Stimulated activated CD4-positive, alpha-beta T cell treated with anti-CD3 and anti-CD28 coated beads, Interleukin-15, amount 100 ng/mL, for 1 hour (primary cell): Measurements from ENCODE around the gene ARL4D.
"Not testable (repeated sequence)": the region's sequence is repeated elsewhere in the genome, so short reads cannot be mapped to it uniquely, and the experiment has no call there.

Experiments used
- DNase-seq, 2 donors: peaks; one replicate each; pipeline ENCODE4 v3.0.0-alpha.2; 2020; ENCODE audit warnings: low read depth in 1 of 2, low spot score in 1 of 2

Gene ARL4D

DNA sequence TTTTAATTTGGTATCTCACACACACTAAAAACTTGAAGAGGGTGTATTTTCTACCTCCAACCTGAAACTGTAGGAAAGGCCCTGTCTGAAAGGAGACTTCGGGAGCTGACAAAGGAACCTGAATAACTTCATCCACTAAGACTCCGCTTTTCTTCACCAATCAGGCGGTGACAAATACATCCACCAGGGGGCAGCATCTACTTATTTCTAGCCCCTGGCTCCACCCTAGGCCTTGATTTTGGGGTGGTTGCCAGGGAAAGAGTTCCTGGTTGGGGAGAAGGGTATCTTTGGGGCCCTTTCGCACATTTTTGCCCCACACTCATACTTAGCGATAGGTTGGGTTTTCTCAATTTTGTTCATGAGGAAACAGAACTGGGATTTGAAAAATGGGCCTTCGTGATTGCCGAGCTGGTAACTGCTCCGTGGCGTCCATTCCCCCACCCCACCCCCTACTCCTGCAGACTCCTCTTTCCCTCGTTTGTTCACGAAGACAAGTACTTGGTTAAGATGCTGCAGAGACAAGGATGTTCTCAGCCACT is 4.8 kb upstream of the ARL4D start:
- peak; percentile 65 to 69 for DNase-seq

DNA sequence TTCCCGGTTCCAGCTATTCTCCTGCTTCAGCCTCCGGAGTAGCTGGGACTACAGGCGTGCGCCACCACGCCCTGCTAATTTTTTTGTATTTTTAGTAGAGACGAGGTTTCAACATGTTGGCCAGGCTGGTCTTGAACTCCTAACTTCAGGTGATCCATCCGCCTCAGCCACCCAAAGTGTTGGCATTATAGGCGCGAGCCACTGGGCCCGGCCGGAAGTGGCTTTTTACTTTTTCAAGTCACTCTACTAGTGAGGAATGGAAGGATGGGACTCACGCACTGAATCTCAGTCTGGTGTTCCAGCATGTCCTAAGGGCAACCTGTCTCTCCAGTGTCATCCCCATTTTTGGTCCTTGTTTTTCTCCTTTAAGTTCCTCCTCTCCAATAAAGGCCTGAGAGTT is 4.1 kb upstream of the ARL4D start:
- DNase-seq, result not testable (repeated sequence)

- no peak for DNase-seq
Observed at GRCh38 chr17:43395165-43395564, 3.6 kb upstream of the ARL4D start.

- DNase-seq, result no peak
Observed at GRCh38 chr17:43396491-43397060, 2.2 kb upstream of the ARL4D start.

DNA sequence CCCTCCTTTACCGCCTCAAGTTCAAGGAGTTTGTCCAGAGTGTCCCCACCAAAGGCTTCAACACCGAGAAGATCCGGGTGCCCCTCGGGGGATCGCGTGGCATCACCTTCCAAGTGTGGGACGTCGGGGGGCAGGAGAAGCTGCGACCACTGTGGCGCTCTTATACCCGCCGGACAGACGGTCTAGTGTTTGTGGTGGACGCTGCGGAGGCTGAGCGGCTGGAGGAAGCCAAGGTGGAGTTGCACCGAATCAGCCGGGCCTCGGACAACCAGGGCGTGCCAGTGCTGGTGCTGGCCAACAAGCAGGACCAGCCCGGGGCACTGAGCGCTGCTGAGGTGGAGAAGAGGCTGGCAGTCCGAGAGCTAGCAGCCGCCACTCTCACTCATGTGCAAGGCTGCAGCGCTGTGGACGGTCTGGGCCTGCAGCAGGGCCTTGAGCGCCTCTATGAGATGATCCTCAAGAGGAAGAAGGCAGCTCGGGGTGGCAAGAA is 1.1 kb downstream of the ARL4D start:
- DNase-seq, result no peak

GRCh38 chr17:43400943-43401717 is 2.3 kb downstream of the ARL4D start:
- DNase-seq, result no peak

GRCh38 chr17:43402078-43402477 is 3.3 kb downstream of the ARL4D start:
- DNase-seq, result no peak

DNA sequence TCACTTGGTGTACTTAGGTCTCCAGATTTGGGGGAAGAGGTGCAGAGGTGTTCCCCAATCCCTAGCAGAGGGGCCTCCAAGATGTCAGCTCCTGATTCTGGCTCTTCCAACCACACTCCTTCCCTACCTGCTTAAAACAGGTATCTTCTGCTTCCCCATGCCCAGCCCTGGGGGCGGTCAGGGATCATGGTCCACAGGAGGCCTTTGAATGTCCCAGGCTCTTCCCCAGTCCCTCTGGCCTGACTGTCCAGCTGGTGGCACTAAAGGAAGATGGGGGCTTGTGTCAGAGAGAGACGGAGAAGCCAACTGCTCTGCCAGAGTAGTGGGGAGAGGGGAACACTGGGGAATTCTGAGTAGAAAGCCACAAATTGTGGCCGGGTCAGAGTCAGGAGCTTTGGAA is 3.8 kb downstream of the ARL4D start:
- no peak for DNase-seq

GRCh38 chr17:43403846-43404245 is 5.1 kb downstream of the ARL4D start:
- no peak for DNase-seq

DNA sequence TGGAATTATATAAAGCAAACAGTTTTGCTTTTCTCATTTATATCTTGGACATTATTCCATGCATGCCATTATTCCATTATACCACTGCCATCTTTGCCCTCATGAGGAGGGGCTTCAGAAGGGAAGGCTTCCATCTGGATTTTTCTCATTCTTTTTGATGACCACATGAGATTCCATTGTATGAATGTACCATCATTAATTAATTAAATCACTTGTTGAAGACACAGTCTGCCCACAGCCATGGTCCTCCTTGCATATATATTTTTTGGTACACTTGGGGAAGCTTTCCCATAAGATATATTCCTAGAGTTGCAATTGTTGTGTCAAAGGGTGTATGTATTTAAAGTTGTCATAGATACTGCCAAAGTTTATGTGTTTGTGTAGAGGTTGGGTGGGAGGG is 7.1 kb downstream of the ARL4D start:
- no peak for DNase-seq

DNA sequence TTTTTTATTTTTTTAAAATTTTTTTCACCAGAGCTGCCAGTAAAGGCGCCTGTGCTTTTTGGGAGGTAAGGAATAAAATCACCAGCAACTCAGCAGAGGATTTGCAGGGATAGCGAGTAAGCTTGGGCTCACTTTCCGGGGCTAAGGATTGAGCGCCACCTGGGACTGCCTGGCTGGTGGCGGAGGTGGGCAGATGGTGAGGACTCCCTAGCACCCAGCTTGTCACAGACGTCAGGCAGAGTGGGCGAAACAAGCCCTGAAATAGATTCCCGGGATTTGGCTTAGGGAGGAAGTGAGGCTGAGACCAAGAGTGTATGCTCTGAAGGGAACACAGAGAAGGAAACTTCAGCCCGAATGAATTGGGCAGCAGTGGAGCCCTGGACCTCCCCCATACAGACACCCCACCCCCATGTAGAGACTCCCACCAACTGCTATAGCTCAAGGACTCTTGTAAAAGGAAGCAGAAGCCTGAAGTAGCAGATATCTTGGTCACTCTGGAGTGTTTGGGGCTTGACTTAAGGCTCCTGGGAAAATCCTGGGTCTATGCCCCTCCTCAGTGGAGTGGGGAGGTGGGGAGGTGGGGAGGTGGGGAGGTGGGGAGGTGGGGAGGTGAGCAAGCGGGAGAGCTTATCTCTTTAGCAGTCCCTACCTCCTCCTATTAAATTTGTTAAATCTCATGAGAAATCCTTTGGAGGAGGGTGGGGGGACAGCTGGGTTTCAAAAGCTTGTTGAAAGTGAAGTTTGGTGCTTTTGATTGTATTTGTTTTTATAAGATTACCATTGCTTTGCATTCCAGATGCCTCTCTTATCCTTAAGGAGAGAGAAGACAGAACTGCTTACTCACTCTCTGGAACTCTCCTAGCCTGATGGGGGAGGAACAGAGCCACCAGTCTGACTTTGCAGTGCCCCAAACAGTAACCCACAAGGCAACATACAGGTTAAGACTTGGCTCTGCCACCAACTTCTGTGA is 8.2 kb downstream of the ARL4D start:
- no peak for DNase-seq

DNA sequence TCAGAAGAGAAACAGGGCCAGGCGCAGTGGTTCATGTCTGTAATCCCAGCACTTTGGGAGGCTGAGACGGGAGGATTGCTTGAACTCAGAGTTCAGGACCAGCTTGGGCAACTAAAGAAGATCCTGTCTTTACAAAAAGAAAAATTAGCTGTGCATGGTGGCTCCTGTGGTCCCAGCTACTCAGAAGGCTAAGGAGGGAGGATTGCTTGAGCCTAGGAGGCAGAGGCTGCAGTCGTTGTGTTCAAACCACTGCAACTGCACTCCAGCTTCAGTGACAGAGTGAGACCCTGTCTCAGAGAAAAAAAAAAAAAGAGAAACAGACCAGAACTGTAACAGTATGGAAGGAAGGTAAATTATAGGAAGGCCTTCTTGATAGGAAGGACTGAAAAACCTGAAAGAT is 10.3 kb downstream of the ARL4D start:
- no peak for DNase-seq

GRCh38 chr17:43410557-43411368 is 12.0 kb downstream of the ARL4D start:
- no peak for DNase-seq

DNA sequence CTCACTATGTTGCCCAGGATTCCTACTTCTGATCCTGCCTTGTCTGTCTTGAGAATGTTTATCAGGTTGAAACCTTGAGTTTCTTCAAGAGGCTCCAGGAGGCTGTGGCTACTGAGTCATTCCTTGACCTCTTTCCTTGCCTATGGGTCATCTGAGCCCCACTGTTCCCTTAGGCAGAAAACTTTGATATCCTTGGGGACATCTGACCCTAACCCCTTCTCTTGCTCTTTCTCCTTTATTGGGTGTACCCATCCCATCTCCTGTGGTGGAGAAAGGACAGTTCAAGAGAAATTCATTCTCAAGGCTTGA is 12.5 kb downstream of the ARL4D start:
- DNase-seq, result no peak

GRCh38 chr17:43411749-43412148 is 13.0 kb downstream of the ARL4D start:
- DNase-seq, result no peak

- no peak for DNase-seq
Observed at GRCh38 chr17:43412166-43412565, 13.4 kb downstream of the ARL4D start.

GRCh38 chr17:43416998-43417890 is 18.5 kb downstream of the ARL4D start:
- DNase-seq, result no peak

- no peak for DNase-seq
Observed at GRCh38 chr17:43418441-43419374, 19.9 kb downstream of the ARL4D start.
